Cardiac fibroblast (primary cell): ENCODE data around the gene LAMB2.
A peak's percentile ranks its signal among the peaks of the same experiment; 100 is the strongest.

Experiments used
- DNase-seq, 2 donors: peaks; one replicate each; pipeline versions ENCODE4 v3.0.0 to v3.0.0-alpha.2; 2010; ENCODE audit warnings: low read depth in 2 of 2
- H3K4me3 ChIP-seq, 2 donors: replicated peaks in 1 of 2; 1 replicate in 1 of 2; 2 replicates in 1 of 2; pipeline ENCODE4 v1.5.1; 2011; ENCODE audit warnings: low read depth in 2 of 2, low read length in 2 of 2, mild to moderate bottlenecking in 2 of 2, moderate library complexity in 1 of 2
- CTCF ChIP-seq: IDR thresholded peaks from one replicate; pipeline ENCODE4 v1.5.1; 2011; ENCODE audit warnings: low read depth, mild to moderate bottlenecking, low read length, inconsistent platforms

Gene LAMB2

DNA sequence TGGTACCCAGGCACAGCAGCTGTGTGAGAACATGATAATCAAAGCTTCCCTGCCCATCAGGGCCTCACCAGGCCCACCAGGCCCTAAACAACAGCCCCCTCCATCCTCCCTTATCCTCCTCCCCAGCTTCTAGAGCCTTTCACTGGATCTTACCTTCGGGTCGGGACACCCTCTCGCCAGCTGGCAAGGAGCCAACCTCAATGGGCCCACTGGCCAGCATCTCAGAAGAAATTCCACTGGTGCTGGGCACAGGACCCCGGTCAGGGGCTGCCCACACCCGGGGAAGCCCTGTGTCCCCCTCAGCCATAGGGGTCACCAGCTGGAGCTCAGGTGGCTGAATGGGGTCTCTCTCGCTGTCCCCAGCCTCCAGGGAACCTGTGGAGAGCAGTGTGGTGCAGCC, 21.5 kb downstream of the LAMB2 start:
- TF ChIP-seq CTCF = no peak
- no peak for DNase-seq
- no peak overlapping the region for H3K4me3 ChIP-seq

GRCh38 chr3:49110780-49111179, 22.1 kb downstream of the LAMB2 start:
- H3K4me3 ChIP-seq = no peak overlapping the region
- DNase-seq = no peak
- TF ChIP-seq CTCF = no peak

GRCh38 chr3:49108346-49108745, 24.5 kb downstream of the LAMB2 start:
- TF ChIP-seq CTCF = no peak
- no peak overlapping the region for H3K4me3 ChIP-seq
- no peak for DNase-seq

DNA sequence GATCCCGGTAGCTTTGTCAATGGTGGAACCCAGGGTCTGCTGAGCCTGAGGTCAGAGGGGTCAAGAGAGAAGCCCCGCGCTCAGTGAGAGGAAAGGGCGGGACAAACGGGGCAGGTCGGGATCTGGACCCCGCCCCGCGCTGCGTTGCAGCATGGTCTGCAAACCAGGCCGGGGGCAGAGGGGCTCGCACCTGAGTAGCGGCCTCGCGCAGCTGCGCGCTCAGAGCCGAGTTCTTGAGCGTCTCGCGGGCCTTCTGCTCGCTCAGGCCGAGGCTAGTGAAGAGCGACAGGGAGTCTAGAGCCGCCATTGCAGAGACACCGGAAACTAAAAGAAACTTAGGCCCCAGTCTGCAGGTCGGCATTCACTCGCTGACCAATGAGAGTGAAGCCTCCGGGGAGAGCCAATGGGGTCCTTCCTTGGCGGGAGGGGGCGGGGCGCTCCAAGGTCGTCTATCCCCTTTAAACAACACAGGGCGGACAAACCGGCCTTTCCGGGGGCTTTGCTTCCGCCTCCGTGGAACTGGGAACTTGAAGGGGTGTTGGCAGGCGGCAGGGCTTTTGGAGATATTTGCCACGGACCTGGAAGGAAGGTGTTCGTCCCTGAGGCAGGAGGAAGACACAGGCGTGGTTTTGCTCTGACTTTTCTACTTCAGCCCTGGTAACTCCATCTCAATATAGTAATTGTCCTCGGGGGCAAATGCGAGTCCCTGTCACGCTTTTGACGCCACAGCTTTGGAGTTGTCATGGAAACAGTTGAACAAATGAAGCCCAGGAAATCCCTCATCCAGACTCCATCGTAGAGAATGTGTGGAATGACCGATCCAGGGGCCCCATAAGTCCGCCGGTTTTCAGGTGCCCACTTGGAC, 28.2 kb downstream of the LAMB2 start, which contains the start of gene QARS1:
QARS1 (minus strand) TSS at position 331 of the 865 bp plus-strand sequence; CDS start at position 307, 24 bp downstream.
- no peak for TF ChIP-seq CTCF
- H3K4me3 ChIP-seq = peak within 1 kb of the TSS; percentile 85 to 93
- peak; percentile 91 to 94 for DNase-seq

GRCh38 chr3:49104052-49104426, 28.8 kb downstream of the LAMB2 start:
- no peak for DNase-seq
- peak overlapping the region; percentile 85 to 93 for H3K4me3 ChIP-seq
- TF ChIP-seq CTCF = no peak

GRCh38 chr3:49100046-49100615, 32.7 kb downstream of the LAMB2 start:
- no peak for TF ChIP-seq CTCF
- no peak overlapping the region for H3K4me3 ChIP-seq
- no peak for DNase-seq
